Measurements from ENCODE around the gene CMC2.

- TF ChIP-seq TCF7L2 (IDR thresholded peaks at IDR 0.05; ENCODE audit: borderline replicate concordance, low read depth, low read length): no peak
- TF ChIP-seq CTCF (tag by site-specific recombination; IDR thresholded peaks at IDR 0.05): no peak
Observed at GRCh38 chr16:80938004-80938878, 68.4 kb downstream of the CMC2 start.
